MG63 (cell line): ENCODE data around the gene NFYB. TPM values are rescaled to one million over a fixed set of nuclear protein-coding genes. Genes with fewer than 3 reads are reported as not detected.
"Not testable (repeated sequence)": the region's sequence is repeated elsewhere in the genome, so short reads cannot be mapped to it uniquely, and the experiment has no call there.

Experiments used
- DNase-seq: peaks from one replicate; pipeline ENCODE4 v3.0.0-alpha.2; 2020
- H3K27me3 ChIP-seq: fragments of 250-450 bp; sonication (Bioruptor Pico); 2 replicates; pipeline ENCODE4 v1.5.1; 2020; ENCODE audit warnings: mild to moderate bottlenecking, moderate library complexity
- H3K36me3 ChIP-seq: fragments of 250-450 bp; sonication (Bioruptor Pico); 2 replicates; pipeline ENCODE4 v1.5.1; 2020; ENCODE audit warnings: mild to moderate bottlenecking, moderate library complexity
- H3K4me3 ChIP-seq: fragments of 250-450 bp; sonication (Bioruptor Pico); 2 replicates; pipeline ENCODE4 v1.5.1; 2020; ENCODE audit warnings: mild to moderate bottlenecking, moderate library complexity
- H3K9me3 ChIP-seq: fragments of 250-450 bp; sonication (Bioruptor Pico); 2 replicates; pipeline ENCODE4 v1.5.1; 2020; ENCODE audit warnings: mild to moderate bottlenecking, moderate library complexity
- total RNA-seq: library from RNA; depleted of rRNA; stranded (reverse); fragments of >200 nt; shearing (Covaris generic); gene quantifications from 2 replicates; pipeline ENCODE4 v1.2.3, GENCODE V29; 2014; ENCODE audit warnings: low replicate concordance

NFYB gene
- total RNA-seq, 1 experiment from 2014 or later: 34.1 TPM

DNA sequence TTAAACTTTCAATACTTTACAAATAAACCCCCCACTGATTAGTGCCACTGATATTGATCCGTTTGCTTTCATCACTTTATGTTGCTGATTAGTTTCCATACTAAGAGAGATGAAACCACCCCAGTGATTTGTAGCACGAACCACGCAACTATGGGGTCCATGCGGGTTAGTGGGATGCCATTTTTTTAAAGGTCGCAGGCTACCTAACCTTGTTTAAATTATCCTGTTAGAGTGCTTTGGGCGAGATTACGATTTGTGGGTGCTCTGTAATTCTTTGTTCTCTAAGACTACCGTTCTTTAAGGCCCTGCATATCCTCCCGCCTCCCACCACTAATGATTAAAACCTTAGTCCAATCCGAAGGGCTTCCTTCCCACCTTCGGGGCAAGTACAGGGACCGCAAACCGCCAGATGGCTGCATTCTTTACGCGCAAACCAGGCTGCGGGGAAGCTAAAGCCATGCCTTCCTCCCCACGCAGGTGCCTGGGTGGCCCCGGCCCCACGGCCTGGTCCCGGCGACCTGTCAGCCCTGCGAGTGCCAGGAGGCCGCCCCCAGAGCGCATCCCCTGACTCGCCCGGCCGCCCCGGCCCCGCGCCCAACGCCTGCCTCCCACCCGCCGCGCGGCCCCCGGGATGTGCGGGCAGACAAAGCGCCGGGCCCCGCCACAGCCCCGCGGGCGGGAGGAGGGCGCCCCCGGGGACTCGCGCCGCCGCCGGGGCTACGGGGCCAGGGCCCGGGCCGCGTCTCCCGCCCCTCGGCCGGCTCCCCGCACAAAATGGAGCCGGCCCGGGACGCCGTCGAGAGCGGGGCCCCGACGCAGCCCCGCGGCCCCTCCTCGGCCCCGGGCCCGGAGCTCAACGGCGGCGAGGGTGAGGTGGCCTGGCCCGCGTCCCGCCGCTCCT, 759 bp downstream of the NFYB start:
- DNase-seq: peak; percentile 25
- peaks cover 16% of the 10 kb centered on the region for H3K36me3 ChIP-seq
- no peaks in the 10 kb centered on the region for H3K27me3 ChIP-seq
- no peaks in the 10 kb centered on the region for H3K9me3 ChIP-seq
- H3K4me3 ChIP-seq: peak overlapping the region; percentile 70

DNA sequence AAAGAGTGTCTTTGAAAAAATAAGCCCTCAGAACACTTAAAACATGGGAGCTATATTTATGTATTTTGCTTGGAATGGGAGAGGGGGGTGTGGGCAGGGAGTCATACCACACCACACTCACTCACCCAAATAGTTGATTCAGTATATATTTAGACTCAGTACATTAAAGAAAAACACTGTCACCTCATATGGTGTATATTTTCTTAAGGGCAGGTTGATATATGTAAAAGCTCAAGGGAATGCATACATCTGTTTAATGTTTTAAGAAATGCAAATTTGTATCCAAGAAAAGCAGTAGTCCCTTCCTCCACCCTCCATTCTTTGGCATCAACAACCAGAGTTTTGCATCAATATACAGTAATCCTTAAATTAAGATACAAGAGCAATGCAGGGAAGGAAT, 1.4 kb downstream of the NFYB start:
- Histone ChIP-seq H3K9me3 (no peaks in the 10 kb centered on the region), H3K27me3 (no peaks in the 10 kb centered on the region), H3K4me3 (peak overlapping the region; percentile 70), H3K36me3 (peaks cover 22% of the 10 kb centered on the region)
- peak; percentile 10 for DNase-seq

DNA sequence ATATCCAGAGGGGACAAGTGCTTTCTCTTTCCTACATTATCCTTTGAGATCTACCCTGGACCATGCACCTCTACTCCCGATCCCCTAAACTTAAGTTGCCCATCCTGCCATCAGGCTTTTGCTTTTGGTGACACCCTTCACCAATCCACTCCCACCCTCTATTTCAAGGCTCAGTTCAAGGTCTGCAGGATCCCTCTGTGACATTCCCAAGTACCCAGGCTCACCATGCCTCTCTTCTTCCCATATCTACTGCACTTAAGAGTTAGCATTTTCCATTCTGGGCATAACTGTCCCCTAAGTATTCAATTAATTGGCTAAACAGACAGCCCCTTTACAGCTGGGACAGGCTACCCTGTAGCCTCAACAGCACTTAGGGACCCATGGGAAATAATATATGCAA, 3.1 kb downstream of the NFYB start:
- peaks cover 34% of the 10 kb centered on the region for H3K36me3 ChIP-seq
- no peak for DNase-seq
- H3K4me3 ChIP-seq: no peak overlapping the region
- H3K27me3 ChIP-seq: no peaks in the 10 kb centered on the region
- H3K9me3 ChIP-seq: no peaks in the 10 kb centered on the region

DNA sequence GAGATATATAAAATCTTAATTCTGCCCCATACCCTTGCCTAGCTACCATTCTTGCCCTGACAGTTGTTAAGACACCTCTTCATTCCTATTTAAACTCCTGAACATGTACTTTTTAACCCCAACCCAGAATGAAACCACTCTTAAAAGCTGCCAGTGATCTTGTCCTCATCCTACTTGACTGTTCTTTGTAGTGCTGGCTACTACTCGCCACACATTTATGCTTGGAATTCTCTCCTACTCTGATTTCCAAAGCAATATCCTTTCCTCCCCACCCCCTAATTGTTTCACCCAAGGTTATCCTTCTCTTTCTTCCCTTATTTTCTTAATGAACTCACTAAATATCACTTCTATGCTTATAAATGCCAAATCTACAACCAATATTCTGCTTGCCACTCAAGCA, 4.1 kb downstream of the NFYB start:
- DNase-seq: no peak

DNA sequence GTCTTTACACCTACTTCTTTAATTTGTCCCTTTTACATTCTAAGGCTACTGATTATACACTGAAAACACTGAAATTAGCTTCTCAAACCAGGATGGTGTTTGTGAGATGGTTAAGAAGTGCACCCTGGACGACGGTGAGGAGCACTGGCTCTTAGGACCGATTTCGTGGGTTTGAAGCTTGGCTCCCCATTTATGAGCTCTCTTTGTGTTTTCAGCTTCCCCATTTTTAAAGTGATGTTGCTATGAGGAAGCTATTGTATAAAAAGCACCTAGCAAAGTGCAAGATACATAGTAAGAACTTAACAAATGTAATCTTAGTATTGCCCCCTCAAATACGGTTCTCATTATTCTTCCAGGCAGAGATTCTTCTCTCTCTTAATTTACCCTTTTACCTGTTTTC, 4.7 kb downstream of the NFYB start:
- no peak for DNase-seq
- H3K27me3 ChIP-seq: no peaks in the 10 kb centered on the region
- no peaks in the 10 kb centered on the region for H3K9me3 ChIP-seq
- peaks cover 50% of the 10 kb centered on the region for H3K36me3 ChIP-seq
- no peak overlapping the region for H3K4me3 ChIP-seq

More for the DNA sequence above, 4.1 kb downstream of the NFYB start:
- no peaks in the 10 kb centered on the region for H3K27me3 ChIP-seq
- H3K4me3 ChIP-seq: no peak overlapping the region
- H3K36me3 ChIP-seq: peaks cover 44% of the 10 kb centered on the region
- H3K9me3 ChIP-seq: no peaks in the 10 kb centered on the region

DNA sequence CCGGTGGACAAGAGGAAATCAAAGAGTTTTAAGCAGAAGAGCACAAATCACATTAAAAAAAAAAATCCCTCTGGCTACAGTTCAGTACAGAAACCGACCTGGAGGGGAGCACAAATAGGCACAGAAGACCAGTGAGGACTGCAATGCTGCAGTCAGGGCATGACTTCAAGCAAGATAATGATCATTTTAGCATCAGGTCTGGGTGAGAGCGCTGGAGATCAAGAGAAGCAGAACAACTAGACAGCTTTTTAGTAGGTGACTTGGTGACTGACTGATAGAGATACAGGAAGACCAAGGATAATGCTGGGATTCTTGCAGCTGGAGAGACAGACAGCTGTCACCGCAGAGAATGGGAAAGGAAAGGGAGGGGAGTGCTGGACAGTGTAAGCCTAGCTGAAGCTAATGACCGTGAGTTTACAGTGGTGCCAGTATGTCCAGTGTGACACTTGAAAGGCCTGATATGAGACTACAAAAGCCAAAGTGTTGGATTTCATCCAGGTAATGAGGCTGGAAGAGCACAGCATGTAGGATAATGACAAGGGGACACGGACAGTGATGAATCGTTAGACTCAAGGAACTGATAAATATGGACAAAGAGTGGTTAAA, 5.6 kb downstream of the NFYB start:
- H3K27me3 ChIP-seq: no peaks in the 10 kb centered on the region
- no peaks in the 10 kb centered on the region for H3K9me3 ChIP-seq
- DNase-seq: no peak
- peaks cover 56% of the 10 kb centered on the region for H3K36me3 ChIP-seq
- no peak overlapping the region for H3K4me3 ChIP-seq

DNA sequence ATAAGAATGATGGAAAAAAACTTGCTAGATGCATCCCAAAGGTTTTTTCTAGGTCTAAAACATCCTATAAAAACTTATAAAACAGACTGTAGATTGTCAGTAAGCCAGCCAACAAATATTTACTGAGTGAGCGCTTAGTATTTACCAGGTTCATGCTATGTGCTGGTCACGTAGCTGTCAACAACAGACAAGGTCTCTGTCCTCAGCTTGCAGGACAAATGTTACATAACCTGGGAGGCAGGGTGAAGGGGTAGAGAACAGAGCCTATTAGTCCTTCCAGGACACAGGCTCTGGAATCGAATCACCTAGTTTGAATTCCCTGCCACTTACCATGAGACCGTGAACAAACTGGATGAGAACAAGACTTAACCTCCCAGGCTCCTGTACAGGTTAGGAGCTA, 6.4 kb downstream of the NFYB start:
- Histone ChIP-seq H3K36me3 (peaks cover 62% of the 10 kb centered on the region), H3K9me3 (no peaks in the 10 kb centered on the region), H3K4me3 (no peak overlapping the region), H3K27me3 (no peaks in the 10 kb centered on the region)
- no peak for DNase-seq

DNA sequence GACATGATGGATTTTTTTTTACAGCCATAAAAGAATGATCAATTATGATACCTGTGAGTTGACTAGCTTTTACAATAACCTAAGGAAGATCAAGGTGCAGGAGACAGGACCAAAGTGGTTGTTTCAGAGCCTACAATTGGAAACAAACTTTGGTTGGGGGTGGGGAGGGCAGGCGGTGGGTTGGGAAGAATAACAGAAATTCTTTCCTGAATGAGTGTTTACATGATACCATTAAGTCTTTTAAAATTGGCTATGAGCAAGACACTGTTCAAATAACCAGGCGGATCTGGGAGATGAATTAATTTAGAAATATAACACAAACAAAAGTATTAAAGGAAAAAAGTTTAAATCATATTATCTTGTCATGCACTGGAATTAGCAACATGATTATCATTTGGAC, 7.2 kb downstream of the NFYB start:
- no peak for DNase-seq
- Histone ChIP-seq H3K4me3 (no peak overlapping the region), H3K36me3 (peaks cover 71% of the 10 kb centered on the region), H3K9me3 (no peaks in the 10 kb centered on the region), H3K27me3 (no peaks in the 10 kb centered on the region)

DNA sequence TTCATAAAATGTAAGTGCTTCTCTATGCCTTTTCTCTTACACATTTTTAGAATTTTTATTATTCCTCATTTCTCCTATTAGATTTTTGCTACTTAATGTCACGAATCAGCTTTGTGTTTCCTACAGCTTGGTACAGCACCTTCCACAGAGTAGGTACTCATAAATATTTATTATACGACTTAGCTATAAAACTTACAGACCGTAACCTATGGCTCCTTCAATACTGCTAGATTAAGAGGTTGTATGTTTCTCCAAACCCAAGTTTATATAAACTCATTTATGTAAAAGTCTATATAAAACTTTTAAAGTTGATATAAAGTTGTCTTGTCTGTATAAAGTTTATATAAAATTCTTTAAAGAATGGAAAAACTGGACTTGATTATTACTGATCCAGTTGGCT, 11.5 kb downstream of the NFYB start:
- Histone ChIP-seq H3K36me3 (peaks cover 87% of the 10 kb centered on the region), H3K9me3 (no peaks in the 10 kb centered on the region), H3K27me3 (no peaks in the 10 kb centered on the region), H3K4me3 (no peak overlapping the region)
- DNase-seq: no peak

DNA sequence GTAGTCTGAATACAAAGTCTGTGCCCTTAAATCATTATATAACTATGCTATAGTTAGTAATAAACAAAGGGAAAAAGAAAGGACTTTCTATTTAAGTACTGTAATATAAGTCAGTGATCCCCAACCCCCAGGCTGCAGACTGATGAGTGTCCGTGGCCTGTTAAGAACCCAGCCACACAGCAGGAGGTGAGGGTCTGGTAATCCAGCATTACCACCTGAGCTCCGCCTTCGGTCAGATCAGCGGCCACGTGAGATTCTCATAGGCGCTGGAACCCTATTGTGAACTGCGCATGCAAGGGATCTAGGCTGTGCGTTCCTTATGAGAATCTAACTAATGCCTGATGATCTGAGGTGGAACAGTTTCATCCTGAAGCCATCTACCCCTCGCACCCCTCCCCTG, 15.7 kb downstream of the NFYB start:
- peaks cover 91% of the 10 kb centered on the region for H3K36me3 ChIP-seq
- no peaks in the 10 kb centered on the region for H3K9me3 ChIP-seq
- no peak for DNase-seq
- H3K4me3 ChIP-seq: no peak overlapping the region
- no peaks in the 10 kb centered on the region for H3K27me3 ChIP-seq

DNA sequence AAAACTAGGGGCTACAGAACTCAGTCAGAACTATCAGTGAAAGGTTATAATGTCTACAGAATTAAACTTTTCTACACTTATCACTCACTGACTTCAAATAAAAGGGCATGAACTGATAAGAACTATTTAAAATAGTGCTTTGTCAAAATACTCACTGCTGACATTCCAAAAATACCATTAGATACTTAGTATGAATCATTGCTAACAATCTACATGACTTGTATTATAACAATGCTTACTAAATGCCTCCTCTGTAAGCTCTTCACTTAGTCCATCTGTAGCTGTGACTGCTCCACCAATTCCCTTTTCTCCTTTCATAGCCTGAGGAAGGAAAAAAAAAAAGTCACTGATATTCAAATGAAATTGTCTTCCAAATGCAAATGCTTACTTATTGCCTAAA, 17.0 kb downstream of the NFYB start:
- H3K27me3 ChIP-seq: no peaks in the 10 kb centered on the region
- no peak overlapping the region for H3K4me3 ChIP-seq
- peaks cover 85% of the 10 kb centered on the region for H3K36me3 ChIP-seq
- no peaks in the 10 kb centered on the region for H3K9me3 ChIP-seq
- no peak for DNase-seq

DNA sequence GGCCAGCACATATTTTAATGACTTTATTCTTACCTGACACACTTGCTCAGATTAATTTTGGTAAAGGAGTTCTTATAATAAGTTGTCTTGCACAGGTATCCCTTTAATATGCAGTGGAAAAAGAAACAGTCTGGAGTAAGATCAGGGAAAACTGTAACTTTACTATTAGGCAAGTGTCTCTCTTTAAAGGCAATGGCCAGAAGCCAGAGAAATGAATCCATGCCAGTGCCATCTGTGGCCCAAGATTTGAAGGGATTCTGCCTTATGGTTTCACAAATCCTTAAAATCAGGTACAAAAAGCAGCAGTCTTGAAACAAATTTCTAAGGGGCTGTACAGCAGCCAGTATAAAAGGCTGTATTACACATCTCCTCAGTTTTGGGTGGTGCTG, 22.4 kb downstream of the NFYB start:
- Histone ChIP-seq H3K27me3 (no peaks in the 10 kb centered on the region), H3K9me3 (no peaks in the 10 kb centered on the region), H3K36me3 (peaks cover 43% of the 10 kb centered on the region), H3K4me3 (no peak overlapping the region)
- no peak for DNase-seq

DNA sequence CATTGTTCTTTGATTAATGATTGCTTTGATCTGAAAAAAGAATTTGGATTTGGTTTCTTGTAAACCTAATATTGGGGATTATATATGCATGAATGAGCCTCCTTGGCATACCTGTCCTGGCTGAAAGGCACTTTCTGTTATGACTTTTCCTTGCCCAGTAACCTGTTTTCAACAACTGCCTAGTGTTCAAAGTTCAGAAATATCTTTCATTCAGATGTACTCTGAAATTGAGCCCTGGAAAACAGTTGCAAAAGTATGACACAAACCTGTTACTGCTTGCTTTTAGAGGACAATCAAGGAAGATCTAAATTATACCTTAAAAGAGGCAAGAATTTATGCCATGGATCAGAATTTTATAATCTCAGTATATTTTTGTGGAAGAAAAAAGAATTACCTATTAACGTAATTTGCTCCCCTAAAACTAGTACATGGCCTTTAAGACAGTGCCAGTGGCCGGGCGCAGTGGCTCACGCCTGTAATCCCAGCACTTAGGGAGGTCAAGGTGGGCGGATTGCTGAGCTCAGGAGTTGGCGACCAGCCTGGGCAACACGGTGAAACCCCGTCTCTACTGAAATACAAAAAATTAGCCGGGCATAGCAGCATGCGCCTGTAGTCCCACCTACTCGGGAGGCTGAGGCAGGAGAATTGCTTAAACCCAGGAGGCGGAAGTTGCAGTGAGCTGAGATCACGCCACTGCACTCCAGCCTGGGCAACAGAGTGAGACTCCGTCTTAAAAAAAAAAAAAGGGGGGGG, 23.0 kb downstream of the NFYB start:
- not testable (repeated sequence) for DNase-seq

DNA sequence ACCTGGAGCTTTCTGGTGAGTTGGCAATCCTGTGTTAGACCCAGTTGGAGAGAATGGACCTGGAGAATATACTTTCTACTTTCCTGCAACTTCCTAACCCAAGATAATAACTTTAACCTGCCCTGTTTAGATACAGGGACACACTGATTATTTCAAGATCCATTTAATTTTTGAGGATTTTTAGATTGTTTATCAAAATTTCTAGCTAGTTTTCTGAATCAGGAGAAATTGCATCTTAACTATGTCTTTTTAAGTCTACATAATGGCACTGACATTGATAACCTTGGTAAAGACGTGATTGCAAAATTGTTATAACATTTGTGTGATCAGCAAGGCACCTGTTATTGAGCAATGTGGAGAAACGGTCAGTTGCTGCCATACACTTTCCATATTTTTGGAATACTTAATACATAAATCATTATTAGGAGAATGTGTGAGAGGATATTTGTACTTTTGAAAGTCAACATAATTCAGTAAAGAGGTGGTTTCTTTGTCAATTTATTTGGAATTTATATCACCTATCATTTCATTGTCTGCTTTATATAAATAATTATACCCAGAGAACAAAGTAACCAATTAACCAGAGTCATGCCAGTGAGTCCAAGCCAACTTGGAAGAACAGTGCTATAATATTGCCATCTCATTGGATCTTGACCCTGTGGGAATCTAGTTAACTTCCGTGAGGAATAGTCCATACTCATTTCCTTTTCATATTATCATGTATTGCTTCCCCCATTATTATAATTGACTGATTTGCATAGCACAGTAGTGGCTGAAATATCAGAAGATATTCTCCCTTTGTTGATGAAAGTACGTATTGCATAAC, 28.4 kb downstream of the NFYB start:
- H3K4me3 ChIP-seq: no peak overlapping the region
- no peak for DNase-seq
- peaks cover 4% of the 10 kb centered on the region for H3K36me3 ChIP-seq
- H3K27me3 ChIP-seq: no peaks in the 10 kb centered on the region
- no peaks in the 10 kb centered on the region for H3K9me3 ChIP-seq

More for the DNA sequence above, 23.0 kb downstream of the NFYB start:
- not testable (repeated sequence) for H3K27me3 ChIP-seq, H3K9me3 ChIP-seq, H3K4me3 ChIP-seq
- H3K36me3 ChIP-seq: peaks cover 37% of the 10 kb centered on the region

DNA sequence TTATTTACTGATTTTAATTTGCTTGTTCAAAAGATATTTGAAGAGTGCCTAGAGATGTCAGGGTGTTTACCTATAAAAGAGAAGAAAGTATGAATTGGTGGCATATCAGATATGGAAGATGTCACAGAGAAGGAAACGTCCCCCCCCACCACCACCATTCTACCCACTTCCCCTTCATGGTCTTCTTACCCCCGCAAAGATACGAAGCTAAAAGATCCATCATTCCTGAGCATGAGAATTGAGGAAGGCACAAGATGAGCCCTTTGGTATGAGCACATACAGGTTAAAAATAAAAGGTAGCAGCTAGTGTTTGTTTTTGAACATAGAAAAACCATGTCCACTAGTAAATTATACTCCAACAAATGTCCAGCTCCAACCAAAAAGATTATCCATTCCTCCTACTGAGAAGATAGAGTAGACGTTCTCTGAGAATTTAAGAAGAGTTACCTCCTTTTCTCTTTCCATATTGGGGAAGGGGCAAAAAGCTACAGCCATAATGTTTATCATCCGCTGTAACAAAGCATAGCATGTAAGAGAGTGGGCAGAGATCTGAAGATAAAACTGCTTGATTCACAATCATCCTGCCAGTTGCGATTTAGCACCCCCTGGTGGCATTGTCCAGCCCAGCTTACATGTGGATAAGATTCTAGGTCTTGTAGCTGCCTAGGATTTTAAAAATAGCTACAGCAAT, 29.1 kb downstream of the NFYB start:
- Histone ChIP-seq H3K9me3 (no peaks in the 10 kb centered on the region), H3K27me3 (no peaks in the 10 kb centered on the region), H3K4me3 (no peak overlapping the region), H3K36me3 (peaks cover 4% of the 10 kb centered on the region)
- DNase-seq: peak; percentile 66

DNA sequence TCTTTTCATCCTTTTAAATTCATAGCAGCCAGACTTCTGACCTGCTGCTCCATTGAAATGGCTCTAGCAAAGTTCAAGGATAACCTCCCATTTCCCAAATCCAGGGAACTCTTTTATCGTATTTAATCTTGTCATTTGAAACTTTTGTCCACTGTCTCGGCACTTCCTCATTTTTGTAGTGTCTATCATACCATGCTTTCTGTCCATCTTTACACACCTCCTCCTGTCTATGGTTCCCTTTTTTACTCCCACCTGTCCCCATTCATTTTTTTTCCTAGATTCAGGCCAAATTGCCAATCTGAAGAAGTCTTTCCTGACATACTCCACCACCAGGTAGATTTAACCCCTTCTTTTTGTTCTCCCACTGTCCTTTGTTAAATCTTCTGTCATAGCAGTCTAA, 31.0 kb downstream of the NFYB start:
- DNase-seq: no peak
- H3K9me3 ChIP-seq: no peaks in the 10 kb centered on the region
- H3K27me3 ChIP-seq: no peaks in the 10 kb centered on the region
- H3K4me3 ChIP-seq: no peak overlapping the region
- H3K36me3 ChIP-seq: peaks cover 13% of the 10 kb centered on the region
